ENCODE results near the gene RPL31. TPM values are rescaled to one million over a fixed set of nuclear protein-coding genes. Genes with fewer than 3 reads are reported as not detected.

The RPL31 gene
- total RNA-seq, 4 donors from 2014 or later: 715 to 2,331 (median 1,488) TPM

GRCh38 chr2:100983201-100983600 lies 18.9 kb upstream of the RPL31 start:
- peaks cover 0 to 37% of the 10 kb centered on the region in 2 donors for H3K36me3 ChIP-seq
- no peak for ATAC-seq
- peak overlapping the region in 2 of 4 donors; percentile 31 to 53 for H3K27ac ChIP-seq
- no peaks in the 10 kb centered on the region for H3K9me3 ChIP-seq
- H3K27me3 ChIP-seq: no peaks in the 10 kb centered on the region
- H3K4me3 ChIP-seq: no peak overlapping the region
- TF ChIP-seq EP300 (IDR thresholded peaks at IDR 0.05): no peak
- no peak for TF ChIP-seq POLR2AphosphoS5 (IDR thresholded peaks at IDR 0.05)
- no peak for TF ChIP-seq CTCF (IDR thresholded peaks at IDR 0.05)
- TF ChIP-seq POLR2A (IDR thresholded peaks at IDR 0.05): no peak
- H3K4me1 ChIP-seq: peaks cover 0 to 23% (median 0%) of the 10 kb centered on the region in 3 donors
- WGBS, 2 donors (ENCODE audit: low coverage in 1 of 2): 80 to 100% methylated on average over 1 to 2 of the region's 12 CpGs

GRCh38 chr2:100983684-100984310 lies 18.3 kb upstream of the RPL31 start:
- 53 to 59% methylated on average over 6 to 10 of the region's 11 CpGs for WGBS, 2 donors (ENCODE audit: low coverage in 1 of 2)
- H3K4me1 ChIP-seq: peaks cover 0 to 18% (median 0%) of the 10 kb centered on the region in 3 donors
- TF ChIP-seq POLR2A (IDR thresholded peaks at IDR 0.05) (no peak), CTCF (IDR thresholded peaks at IDR 0.05) (peak in 2 of 4 experiments; percentile 11 to 15)
- no peaks in the 10 kb centered on the region for H3K9me3 ChIP-seq
- no peak for ATAC-seq
- peak overlapping the region in 3 of 4 donors; percentile 4 to 53 (median 31) for H3K27ac ChIP-seq
- H3K27me3 ChIP-seq: no peaks in the 10 kb centered on the region
- H3K4me3 ChIP-seq: no peak overlapping the region
- peaks cover 0 to 41% of the 10 kb centered on the region in 2 donors for H3K36me3 ChIP-seq

GRCh38 chr2:100984892-100985307 lies 17.2 kb upstream of the RPL31 start:
- Histone ChIP-seq H3K27me3 (no peaks in the 10 kb centered on the region), H3K4me1 (peaks cover 0 to 14% (median 0%) of the 10 kb centered on the region in 3 donors), H3K9me3 (no peaks in the 10 kb centered on the region), H3K27ac (no peak overlapping the region), H3K36me3 (peaks cover 0 to 41% of the 10 kb centered on the region in 2 donors), H3K4me3 (no peak overlapping the region)
- peak; percentile 56 for ATAC-seq
- TF ChIP-seq POLR2AphosphoS5 (IDR thresholded peaks at IDR 0.05) (no peak), CTCF (IDR thresholded peaks at IDR 0.05) (peak; percentile 79 to 93 (median 90))
- WGBS, 2 donors (ENCODE audit: low coverage in 1 of 2): 27 to 58% methylated on average over 4 to 7 of the region's 7 CpGs

- Histone ChIP-seq H3K4me1 (peaks cover 0 to 14% (median 0%) of the 10 kb centered on the region in 3 donors), H3K27ac (no peak overlapping the region), H3K4me3 (no peak overlapping the region), H3K36me3 (peaks cover 0 to 44% of the 10 kb centered on the region in 2 donors), H3K9me3 (no peaks in the 10 kb centered on the region), H3K27me3 (no peaks in the 10 kb centered on the region)
- no peak for ATAC-seq
- WGBS, 2 donors (ENCODE audit: low coverage in 1 of 2): 80 to 92% methylated on average over 3 to 7 of the region's 11 CpGs
- no peak for TF ChIP-seq CTCF (IDR thresholded peaks at IDR 0.05)
- TF ChIP-seq POLR2A (IDR thresholded peaks at IDR 0.05): no peak
- no peak for TF ChIP-seq EP300 (IDR thresholded peaks at IDR 0.05)
- TF ChIP-seq POLR2AphosphoS5 (IDR thresholded peaks at IDR 0.05): no peak
These were observed 15.9 kb upstream of the RPL31 start for GRCh38 chr2:100986157-100986556.

GRCh38 chr2:100987536-100987935 lies 14.6 kb upstream of the RPL31 start:
- TF ChIP-seq POLR2AphosphoS5 (IDR thresholded peaks at IDR 0.05) (no peak), CTCF (IDR thresholded peaks at IDR 0.05) (no peak), EP300 (IDR thresholded peaks at IDR 0.05) (no peak), POLR2A (IDR thresholded peaks at IDR 0.05) (no peak)
- no peak overlapping the region for H3K27ac ChIP-seq
- H3K9me3 ChIP-seq: no peaks in the 10 kb centered on the region
- no peaks in the 10 kb centered on the region for H3K27me3 ChIP-seq
- H3K36me3 ChIP-seq: peaks cover 0 to 43% of the 10 kb centered on the region in 2 donors
- no peak overlapping the region for H3K4me3 ChIP-seq
- no peak for ATAC-seq
- H3K4me1 ChIP-seq: peaks cover 0 to 14% (median 0%) of the 10 kb centered on the region in 3 donors
- 86 to 94% methylated on average over 2 to 3 of the region's 3 CpGs for WGBS, 2 donors (ENCODE audit: low coverage in 1 of 2)

All from gastroesophageal sphincter (tissue), 4 donors.